Measurements from ENCODE around the gene INSYN2A.

GRCh38 chr10:127198721-127199120 is 2.3 kb upstream of the INSYN2A start:
- TF ChIP-seq POLR2A (IDR thresholded peaks at IDR 0.05) (no peak), CTCF (IDR thresholded peaks at IDR 0.05) (no peak), POLR2AphosphoS5 (IDR thresholded peaks at IDR 0.05) (no peak), EP300 (IDR thresholded peaks at IDR 0.05; ENCODE audit: low read depth) (no peak)
